ENCODE results near the gene ZC3HAV1L. TPM values are rescaled to one million over a fixed set of nuclear protein-coding genes. Genes with fewer than 3 reads are reported as not detected.

The ZC3HAV1L gene
- total and polyA plus RNA-seq, 12 donors: 0.30 to 27.2 (median 13.0) TPM

- TF ChIP-seq CTCF (IDR thresholded peaks at IDR 0.05): no peak
- TF ChIP-seq POLR2A (IDR thresholded peaks at IDR 0.05): no peak
- H3K4me1 ChIP-seq (replicated peaks in 1 of 2): peaks cover 0 to 3% of the 10 kb centered on the region in 2 donors
- intact Hi-C loops (cut with DNase I): no loop called here
- peaks cover 0 to 75% of the 10 kb centered on the region in 2 donors for H3K36me3 ChIP-seq (replicated peaks in 1 of 2)
- no peaks in the 10 kb centered on the region for H3K9me3 ChIP-seq (replicated peaks in 1 of 3)
- 70 to 92% (median 78%) methylated on average over 7 of the region's 7 CpGs for WGBS, 4 donors
- DNase-seq: peak in 1 of 7 donors; percentile 28
- H3K27ac ChIP-seq: no peak overlapping the region
- no peaks in the 10 kb centered on the region for H3K27me3 ChIP-seq
- no peak overlapping the region for H3K4me3 ChIP-seq
Observed at GRCh38 chr7:139049111-139049510, 13.3 kb upstream of the ZC3HAV1L start.

GRCh38 chr7:139047970-139048369 is 12.1 kb upstream of the ZC3HAV1L start:
- peak in 4 of 7 donors; percentile 42 to 64 (median 49) for DNase-seq
- H3K36me3 ChIP-seq (replicated peaks in 1 of 2): peaks cover 0 to 64% of the 10 kb centered on the region in 2 donors
- peaks cover 0 to 6% of the 10 kb centered on the region in 2 donors for H3K4me1 ChIP-seq (replicated peaks in 1 of 2)
- intact Hi-C loops (cut with DNase I): no loop called here
- H3K9me3 ChIP-seq (replicated peaks in 1 of 3): no peaks in the 10 kb centered on the region
- TF ChIP-seq CTCF (IDR thresholded peaks at IDR 0.05) (no peak), POLR2A (IDR thresholded peaks at IDR 0.05) (no peak)
- WGBS, 4 donors: 50 to 67% (median 59%) methylated on average over 3 of the region's 3 CpGs
- H3K27me3 ChIP-seq: no peaks in the 10 kb centered on the region
- H3K27ac ChIP-seq: no peak overlapping the region
- H3K4me3 ChIP-seq: no peak overlapping the region

GRCh38 chr7:139046143-139046542 is 10.3 kb upstream of the ZC3HAV1L start:
- 91 to 96% (median 94%) methylated on average over 6 of the region's 6 CpGs for WGBS, 4 donors

More at GRCh38 chr7:139046143-139046542, 10.3 kb upstream of the ZC3HAV1L start:
- H3K27ac ChIP-seq: no peak overlapping the region
- H3K4me3 ChIP-seq: no peak overlapping the region
- no peak for DNase-seq
- H3K9me3 ChIP-seq (replicated peaks in 1 of 3): no peaks in the 10 kb centered on the region
- no peaks in the 10 kb centered on the region for H3K27me3 ChIP-seq
- peaks cover 0 to 6% of the 10 kb centered on the region in 2 donors for H3K4me1 ChIP-seq (replicated peaks in 1 of 2)
- TF ChIP-seq POLR2A (IDR thresholded peaks at IDR 0.05): no peak
- no peak for TF ChIP-seq CTCF (IDR thresholded peaks at IDR 0.05)
- H3K36me3 ChIP-seq (replicated peaks in 1 of 2): peaks cover 0 to 52% of the 10 kb centered on the region in 2 donors
- intact Hi-C loops (cut with DNase I): no loop called here

Data from adrenal gland (tissue), 12 donors.